NCI-H82 treated with DMSO at 0.1 percent for 48 hours (cell line): ENCODE results near the gene STIP1.

Source experiments
- DNase-seq: peaks from one replicate; lab custom pipeline; 2025; ENCODE audit not compliant: unreplicated experiment; lab: John Stamatoyannopoulos, UW

Gene STIP1

GRCh38 chr11:64220798-64221197 lies 34.8 kb downstream of the STIP1 start:
- no peak for DNase-seq

- DNase-seq, result no peak
Measured at GRCh38 chr11:64222651-64223000, 36.7 kb downstream of the STIP1 start.

- no peak for DNase-seq
Measured at GRCh38 chr11:64223001-64223651, 37.2 kb downstream of the STIP1 start.

- DNase-seq, result no peak
Measured at GRCh38 chr11:64224151-64224890, 38.4 kb downstream of the STIP1 start.

GRCh38 chr11:64224891-64225607 lies 39.1 kb downstream of the STIP1 start:
- no peak for DNase-seq

GRCh38 chr11:64225608-64226506 lies 39.9 kb downstream of the STIP1 start, which contains the start of the genes NUDT22 and TRPT1:
Gene NUDT22 (plus strand): TSS chr11:64226274. CDS start chr11:64226653, 379 bp downstream.
Gene TRPT1 (minus strand): TSS chr11:64226186. CDS start chr11:64225860, 326 bp downstream.
- DNase-seq, result peak; percentile 32

GRCh38 chr11:64226507-64227051 lies 40.6 kb downstream of the STIP1 start:
- no peak for DNase-seq

- DNase-seq, result no peak
Measured at GRCh38 chr11:64227405-64227956, 41.5 kb downstream of the STIP1 start.

GRCh38 chr11:64229090-64229743 lies 43.2 kb downstream of the STIP1 start:
- DNase-seq, result no peak

GRCh38 chr11:64229744-64230170 lies 43.8 kb downstream of the STIP1 start:
- no peak for DNase-seq

- peak; percentile 76 for DNase-seq
Measured at GRCh38 chr11:64230171-64230984, 44.4 kb downstream of the STIP1 start, which contains the start of gene DNAJC4. Gene DNAJC4 (plus strand): TSS chr11:64230548. CDS start chr11:64230855, 307 bp downstream.

GRCh38 chr11:64230985-64231365 lies 45.0 kb downstream of the STIP1 start:
- no peak for DNase-seq

- DNase-seq, result no peak
Measured at GRCh38 chr11:64231546-64231945, 45.6 kb downstream of the STIP1 start.

GRCh38 chr11:64232182-64232966 lies 46.4 kb downstream of the STIP1 start:
- no peak for DNase-seq

GRCh38 chr11:64232967-64233315 lies 47.0 kb downstream of the STIP1 start:
- no peak for DNase-seq

- peak; percentile 9 for DNase-seq
Measured at GRCh38 chr11:64233913-64234586, 48.1 kb downstream of the STIP1 start, which contains the start of gene VEGFB. Gene VEGFB (plus strand): TSS chr11:64234584. CDS start chr11:64234834, 250 bp downstream.

GRCh38 chr11:64234647-64235379 lies 48.8 kb downstream of the STIP1 start:
- DNase-seq, result no peak
